Amygdala (tissue), 56 donors: ENCODE data around the gene PDCD1.
"Not testable (repeated sequence)": the region's sequence is repeated elsewhere in the genome, so short reads cannot be mapped to it uniquely, and the experiment has no call there.

Source experiments
- DNase-seq, 56 donors: peaks; one replicate each; lab custom pipeline; 2025; lab: John Stamatoyannopoulos, UW

The PDCD1 gene

GRCh38 chr2:241841181-241842066, 17.3 kb downstream of the PDCD1 start:
- no peak for DNase-seq

DNA sequence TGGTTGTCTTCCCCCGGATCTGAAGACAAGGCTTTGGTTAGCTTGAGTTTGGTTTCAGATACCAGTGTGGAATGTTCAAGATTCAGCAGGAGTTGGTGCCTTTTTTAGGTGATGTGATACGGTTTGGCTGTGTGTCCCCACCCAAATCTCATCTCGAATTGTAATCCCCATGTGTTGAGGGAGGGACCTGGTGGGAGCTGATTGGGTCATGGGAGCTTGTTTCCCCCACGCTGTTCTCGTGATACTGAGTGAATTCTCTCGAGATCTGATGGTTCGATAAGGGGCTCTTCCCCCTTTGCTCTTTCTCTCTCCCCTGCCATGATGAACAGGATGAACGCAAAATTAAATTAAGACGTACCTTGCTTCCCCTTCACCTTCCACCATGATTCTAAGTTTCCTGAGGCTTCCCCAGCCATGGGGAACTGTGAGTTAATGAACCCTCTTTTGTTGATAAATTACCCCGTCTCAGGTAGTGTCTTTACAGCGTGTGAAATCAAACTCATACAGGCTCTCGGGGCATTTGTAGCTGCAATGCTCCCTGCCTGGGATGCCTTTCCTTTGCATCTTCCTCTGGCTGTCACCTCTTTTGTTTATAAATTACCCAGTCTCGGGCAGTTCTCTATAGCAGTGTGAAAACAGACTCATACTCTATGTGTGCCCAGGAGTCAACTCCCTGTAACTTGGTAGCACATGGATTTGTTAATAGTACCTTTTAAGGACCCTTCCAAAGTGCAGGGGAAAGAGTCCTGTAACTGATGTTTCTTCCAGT, 21.3 kb downstream of the PDCD1 start:
- no peak for DNase-seq

DNA sequence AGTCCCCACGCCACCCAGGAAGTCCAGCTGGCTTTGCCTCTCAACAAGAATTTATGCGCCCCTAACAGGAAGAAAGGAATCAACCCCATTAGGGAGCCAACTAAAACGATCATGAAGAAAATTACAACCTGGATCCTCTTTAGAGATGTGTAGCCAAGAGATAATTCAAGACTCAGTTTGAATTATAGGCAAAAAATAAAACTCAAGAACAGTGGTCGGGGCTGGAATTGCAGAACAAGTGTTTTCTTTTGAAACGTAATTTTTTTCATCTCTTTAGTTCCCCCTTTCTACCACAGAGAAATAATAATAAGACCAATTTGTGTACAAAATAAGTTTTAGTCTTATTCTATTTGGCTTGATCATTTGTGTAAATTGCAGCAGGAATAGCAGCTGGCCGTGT, 22.4 kb downstream of the PDCD1 start:
- DNase-seq, result no peak

- DNase-seq, result no peak
Measured at GRCh38 chr2:241835611-241836010, 23.1 kb downstream of the PDCD1 start.

- DNase-seq, result no peak
Measured at GRCh38 chr2:241834527-241835210, 24.0 kb downstream of the PDCD1 start.

- not testable (repeated sequence) for DNase-seq
Measured at GRCh38 chr2:241833756-241834526, 24.8 kb downstream of the PDCD1 start.

GRCh38 chr2:241833101-241833663, 25.5 kb downstream of the PDCD1 start:
- DNase-seq, result no peak

GRCh38 chr2:241827394-241827793, 31.3 kb downstream of the PDCD1 start:
- no peak for DNase-seq

GRCh38 chr2:241823531-241824437, 34.9 kb downstream of the PDCD1 start:
- DNase-seq, result not testable (repeated sequence)

- no peak for DNase-seq
Measured at GRCh38 chr2:241822264-241822623, 36.5 kb downstream of the PDCD1 start.

DNA sequence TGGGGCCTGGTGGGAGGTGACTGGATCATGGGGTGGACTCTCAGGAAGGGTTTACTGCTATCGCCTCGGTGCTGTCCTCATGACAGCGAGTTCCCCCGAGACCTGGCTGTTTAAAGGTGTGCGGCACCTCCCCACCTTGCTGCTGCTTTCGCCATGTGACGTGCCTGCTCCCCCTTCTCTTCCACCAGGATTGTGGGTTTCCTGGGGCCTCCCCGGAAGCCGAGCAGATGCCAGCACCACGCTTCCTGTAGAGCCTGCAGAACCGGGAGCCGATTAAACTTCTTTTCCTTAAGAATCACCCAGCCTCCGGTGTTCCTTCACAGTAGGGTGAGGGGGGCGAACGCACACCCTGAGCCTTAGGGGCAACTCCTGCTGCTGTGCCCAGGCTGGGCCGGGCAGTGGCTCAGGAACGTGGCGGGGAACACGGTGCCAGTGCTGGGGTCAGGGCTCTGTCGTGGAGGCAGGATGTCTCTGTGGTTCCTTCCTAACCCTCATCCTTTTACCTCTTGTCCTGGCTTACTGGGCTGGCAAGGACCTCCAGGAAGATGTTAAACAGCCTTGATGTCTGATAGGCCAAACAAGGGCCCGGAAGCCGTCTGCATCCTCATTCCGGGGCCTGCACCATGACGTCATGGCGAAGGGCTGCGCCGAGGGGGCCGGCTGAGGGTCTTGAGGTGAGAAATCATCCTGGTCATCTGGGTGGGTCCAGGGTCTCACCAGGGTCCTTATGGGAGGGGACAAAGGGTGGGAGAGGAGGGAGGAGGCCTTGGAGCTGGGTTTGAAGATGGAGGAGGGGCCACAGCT, 37.0 kb downstream of the PDCD1 start:
- no peak for DNase-seq

- DNase-seq, result no peak
Measured at GRCh38 chr2:241820625-241821384, 37.9 kb downstream of the PDCD1 start.

DNA sequence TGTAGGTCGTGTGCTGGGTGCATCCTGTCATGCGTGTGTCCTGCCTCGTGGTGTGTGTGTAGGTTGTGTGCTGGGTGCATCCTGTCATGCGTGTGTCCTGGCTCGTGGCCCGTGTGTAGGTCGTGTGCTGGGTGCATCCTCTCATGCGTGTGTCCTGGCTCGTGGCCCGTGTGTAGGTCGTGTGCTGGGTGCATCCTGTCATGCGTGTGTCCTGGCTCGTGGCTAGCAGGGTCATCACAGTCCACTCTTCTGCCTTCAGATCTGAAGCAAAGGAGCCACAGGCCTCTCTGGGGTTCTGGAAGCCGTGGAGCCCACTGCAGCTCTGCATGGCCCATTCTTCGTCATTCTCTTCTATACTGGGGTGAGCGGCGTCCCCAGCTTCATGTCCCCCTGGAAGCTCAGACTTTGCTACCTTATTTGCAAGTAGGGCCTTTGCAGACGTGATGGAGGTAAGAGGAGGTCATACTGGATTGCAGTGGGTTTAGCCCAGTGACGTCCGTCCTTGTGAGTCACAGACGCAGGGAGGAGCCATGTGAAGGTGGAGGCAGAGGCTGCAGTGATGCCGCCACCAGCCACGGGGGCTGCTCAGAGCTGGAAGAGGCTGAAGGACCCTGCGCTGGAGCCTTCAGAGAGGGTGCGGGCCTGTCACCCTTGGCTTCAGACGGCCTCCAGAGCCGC, 38.6 kb downstream of the PDCD1 start:
- DNase-seq, result not testable (repeated sequence)

DNA sequence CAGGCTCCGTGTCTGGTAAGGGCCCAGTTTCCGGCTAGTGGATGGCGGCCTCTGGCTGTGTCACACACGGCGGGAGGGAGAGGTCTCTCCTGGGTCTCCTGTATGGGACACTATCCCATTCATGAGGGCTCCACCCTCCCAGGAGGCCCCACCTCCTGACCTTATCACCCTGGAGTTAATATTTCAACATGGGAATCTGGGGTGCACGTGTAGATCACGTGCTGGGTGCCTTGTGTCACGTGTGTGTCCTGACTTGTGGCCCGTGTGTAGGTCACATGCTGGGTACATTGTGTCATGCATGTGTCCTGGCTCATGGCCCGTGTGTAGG, 39.8 kb downstream of the PDCD1 start:
- DNase-seq, result no peak

- no peak for DNase-seq
Measured at GRCh38 chr2:241818229-241818942, 40.3 kb downstream of the PDCD1 start.

DNA sequence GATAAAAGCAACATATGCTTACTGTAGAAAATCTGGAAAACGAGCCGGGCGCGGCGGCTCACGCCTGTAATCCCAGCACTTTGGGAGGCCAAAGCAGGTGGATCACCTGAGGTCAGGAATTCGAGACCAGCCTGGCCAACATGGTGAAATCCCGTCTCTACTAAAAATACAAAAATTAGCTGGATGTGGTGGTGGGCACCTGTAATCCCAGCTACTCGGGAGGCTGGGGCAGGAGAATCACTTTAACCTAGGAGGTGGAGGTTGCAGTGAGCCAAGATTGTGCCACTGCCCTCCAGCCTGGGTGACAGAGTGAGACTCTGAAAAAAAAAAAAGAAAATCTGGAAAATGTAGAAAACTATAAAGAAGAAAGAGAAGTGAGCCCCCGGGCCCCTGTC, 40.9 kb downstream of the PDCD1 start:
- DNase-seq, result not testable (repeated sequence)
